IPS-NIHi7 (cell line): ENCODE measurements around the gene MRPS15.
A peak's percentile ranks its signal among the peaks of the same experiment; 100 is the strongest.

Experiments used
- DNase-seq: peaks from one replicate; pipeline ENCODE4 v3.0.0; 2012; ENCODE audit warnings: mixed read lengths; ENCODE audit errors: extremely low spot score

MRPS15 gene

DNA sequence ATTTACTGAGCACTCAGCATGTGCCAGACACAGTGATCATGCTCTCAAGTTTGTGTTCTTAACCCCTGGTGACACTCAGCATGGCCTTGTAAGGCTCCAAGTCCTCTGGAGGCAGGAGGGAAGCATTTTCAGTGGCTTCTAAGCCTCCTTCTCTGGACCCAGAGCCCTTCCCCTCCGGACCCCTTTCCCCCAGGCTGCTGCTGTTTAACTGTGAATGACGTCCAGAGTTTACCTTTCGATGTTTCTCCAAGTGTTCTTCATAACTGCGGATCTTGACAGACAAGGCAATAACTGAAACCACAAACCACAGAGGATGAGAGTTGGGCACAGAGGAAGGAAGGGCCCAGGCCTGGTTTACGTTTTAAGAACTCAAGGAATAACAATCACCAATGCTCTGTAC is 6.5 kb downstream of the MRPS15 start:
- no peak for DNase-seq

DNA sequence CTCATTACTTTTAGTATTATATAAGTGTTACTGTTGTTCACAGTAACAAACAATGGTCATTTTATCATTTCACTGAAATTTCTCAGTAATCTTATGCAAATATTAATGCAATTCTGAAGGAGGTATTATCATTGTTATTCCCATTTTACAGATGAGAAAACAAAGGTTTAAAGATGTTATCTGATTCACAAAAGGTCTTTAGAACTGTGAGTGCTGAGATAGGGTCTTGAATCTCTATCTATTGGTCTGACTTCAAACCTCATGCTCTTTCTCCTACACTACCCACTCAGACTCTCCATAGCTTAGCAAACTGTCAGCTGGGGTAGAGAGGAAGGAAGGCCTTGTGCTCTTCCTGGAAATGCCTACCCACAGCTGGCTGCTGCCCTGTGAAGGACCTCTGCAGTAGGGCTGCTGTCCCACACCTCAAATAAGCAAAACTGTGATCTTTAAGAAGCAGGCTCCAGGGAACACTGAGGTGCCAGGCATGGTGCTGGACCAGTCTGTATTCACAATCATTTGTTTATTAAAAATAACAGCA is 7.7 kb downstream of the MRPS15 start:
- DNase-seq: no peak

DNA sequence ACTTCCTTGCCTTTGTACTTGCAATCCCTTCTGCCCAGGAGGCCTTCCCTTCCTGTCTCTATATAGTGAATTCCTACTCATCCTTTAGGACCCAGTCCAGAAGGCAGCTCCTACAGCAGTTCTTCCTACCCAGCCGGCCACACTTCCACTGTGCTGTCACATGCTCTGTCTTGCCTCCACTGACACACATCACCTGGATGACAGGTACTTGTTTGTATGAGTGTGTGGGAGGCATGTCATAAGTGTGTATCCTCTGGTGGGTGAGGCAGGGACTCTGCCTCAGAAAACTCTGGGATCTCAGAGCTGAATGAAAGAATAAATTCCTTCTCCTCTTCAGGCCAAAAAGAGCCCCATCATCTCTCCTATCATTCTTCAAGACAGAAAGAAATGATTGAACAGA is 8.8 kb downstream of the MRPS15 start:
- DNase-seq: no peak

DNA sequence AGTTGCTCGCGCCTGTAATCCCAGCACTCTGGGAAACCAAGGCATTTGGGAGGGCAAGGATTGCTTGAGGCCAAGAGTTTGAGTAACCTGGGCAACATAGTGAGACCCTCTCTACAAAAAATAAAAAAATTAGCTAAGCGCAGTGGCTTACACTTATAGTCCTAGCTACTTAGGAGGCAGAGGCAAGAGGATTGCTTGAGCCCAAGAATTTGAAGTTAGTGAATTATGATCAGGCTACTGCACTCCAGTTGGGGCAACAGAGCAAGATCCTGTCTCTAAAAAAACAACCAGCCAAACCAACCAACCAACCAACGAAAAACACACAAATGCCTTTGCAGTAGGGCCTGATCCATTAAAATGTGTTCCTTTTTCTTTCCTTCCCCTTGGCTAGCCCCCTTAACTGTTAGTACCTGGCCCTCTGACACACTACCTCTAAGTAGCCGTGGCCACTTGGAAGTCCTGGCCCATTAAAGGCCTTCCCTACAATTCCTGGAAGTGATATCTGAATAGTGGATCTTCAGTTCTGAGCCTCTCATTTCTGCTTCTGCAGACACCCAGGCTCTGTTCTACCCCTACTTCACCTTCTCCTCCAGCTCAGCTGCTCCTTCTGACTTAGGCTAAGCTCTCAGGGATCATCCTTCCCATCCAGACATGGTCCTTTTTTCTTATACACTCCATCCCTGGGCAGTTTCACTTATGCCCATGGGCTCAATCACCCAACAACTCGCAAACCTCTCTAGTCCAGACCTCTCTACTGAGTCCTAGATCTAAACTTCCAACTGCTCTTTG is 10.4 kb downstream of the MRPS15 start:
- DNase-seq: no peak

DNA sequence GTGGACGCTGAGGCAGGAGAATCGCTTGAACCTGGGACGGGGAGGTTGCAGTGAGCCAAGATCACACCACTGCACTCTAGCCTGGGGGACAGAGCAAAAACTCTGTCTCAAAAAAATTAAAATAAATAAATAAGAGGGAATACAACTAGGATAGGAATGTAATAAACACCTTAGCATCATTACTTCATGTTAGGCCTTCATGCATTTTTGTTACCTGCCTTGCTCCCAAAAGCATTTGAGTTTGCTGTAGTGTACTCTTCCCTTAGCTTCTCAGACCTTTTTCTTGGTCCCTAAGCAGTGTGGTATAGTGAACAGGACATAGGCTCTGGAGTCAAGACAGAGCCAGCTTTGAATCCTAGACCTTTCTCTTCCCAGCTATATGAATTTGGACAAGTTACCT is 11.1 kb downstream of the MRPS15 start:
- DNase-seq: no peak

DNA sequence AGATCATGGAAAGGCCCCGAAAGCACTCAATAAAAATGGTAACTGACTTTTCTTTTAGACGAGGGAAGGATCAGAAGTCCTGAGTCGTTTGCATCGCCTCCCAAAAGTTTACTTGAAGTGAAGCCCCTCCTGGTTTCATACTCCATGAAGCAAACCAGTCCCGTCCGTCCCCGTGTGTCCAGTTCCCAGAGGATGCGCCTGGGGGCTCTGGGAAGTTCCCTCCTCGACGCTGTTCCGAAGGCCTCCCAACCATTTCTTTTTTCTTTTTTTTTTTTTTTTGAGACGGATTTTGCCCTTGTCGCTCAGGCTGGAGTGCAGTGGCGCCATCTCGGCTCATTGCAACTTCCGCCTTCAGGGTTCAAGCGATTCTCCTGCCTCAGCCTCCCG is 13.3 kb downstream of the MRPS15 start:
- DNase-seq: no peak

DNA sequence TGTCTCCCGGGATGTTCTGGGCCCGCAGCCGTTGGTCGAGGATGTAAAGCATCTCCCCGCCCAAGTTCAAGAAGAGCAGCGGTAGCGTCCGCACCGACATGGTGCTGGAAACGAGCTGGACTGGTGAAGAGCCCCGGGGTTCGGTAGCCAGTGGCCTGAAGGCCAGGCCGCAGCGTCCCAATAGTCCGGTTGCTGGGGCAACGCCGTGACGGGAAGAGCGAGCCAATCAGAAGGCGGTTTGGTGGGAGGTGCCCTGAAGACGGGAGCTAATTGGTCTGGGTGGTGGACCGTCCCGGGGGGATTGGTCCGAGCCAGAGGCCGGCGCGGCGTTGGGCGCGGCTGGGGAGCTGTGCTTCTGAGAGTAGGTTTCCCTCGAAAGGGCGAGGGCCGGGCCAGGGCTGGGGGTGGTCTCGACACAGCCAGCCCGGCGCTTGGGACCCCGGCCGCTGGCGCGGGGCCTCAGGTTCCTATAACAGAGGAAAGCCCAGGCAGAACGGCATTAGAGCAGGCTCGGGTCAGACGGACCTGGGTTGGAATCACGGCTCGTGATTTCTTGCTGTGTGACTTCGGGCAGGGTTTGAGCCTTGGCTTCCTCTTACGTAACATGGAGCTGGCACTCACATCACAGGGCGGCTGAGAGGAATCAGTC is 13.8 kb downstream of the MRPS15 start, which contains the start of gene OSCP1:
TSS of gene OSCP1 (minus strand) at position 182 of the 649 bp plus-strand sequence. CDS start at position 100, 82 bp downstream.
- DNase-seq: peak; percentile 100

DNA sequence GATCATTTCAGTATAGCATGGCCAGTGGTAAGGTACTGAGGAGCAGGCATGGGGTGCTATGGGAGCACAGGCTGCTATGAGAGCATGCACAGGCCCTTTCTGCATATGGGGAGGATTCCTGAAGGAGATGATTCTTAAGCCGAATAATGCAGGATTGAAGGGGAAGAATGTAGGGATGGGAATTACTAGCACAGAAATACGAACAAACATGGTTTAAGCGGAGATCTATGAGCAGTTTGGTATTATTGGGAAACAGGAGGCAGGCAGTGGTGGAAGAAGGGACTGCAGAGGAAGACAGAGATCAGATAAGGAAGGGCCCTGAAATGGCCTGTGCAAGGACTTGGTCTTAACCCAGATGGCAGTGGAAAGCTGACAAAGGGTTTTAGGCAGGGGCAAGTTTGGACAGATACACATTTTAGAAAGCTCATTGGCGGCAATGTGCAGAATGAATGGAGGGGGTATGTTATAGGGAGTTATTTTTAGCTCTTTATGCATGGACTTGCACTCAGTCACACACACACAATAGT is 15.6 kb downstream of the MRPS15 start:
- DNase-seq: no peak

DNA sequence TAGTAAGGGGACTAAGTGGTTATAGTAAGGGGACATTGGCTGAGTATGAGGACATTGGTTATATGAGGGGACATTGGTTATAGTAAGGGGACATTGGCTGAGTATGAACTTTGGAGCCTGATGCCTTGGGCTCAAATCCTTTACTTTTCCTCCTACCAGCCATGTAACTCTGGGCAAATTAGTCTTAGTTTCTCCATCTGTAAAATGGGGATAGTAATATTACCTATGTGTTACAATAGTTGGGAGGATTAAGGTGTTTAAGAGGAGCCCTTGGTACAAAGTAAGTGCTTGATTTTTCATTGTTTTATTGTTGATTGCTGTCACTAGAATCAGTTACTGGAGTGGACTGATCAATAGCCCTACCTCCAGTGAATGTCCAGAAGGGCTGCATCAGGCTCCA is 16.7 kb downstream of the MRPS15 start:
- DNase-seq: no peak

DNA sequence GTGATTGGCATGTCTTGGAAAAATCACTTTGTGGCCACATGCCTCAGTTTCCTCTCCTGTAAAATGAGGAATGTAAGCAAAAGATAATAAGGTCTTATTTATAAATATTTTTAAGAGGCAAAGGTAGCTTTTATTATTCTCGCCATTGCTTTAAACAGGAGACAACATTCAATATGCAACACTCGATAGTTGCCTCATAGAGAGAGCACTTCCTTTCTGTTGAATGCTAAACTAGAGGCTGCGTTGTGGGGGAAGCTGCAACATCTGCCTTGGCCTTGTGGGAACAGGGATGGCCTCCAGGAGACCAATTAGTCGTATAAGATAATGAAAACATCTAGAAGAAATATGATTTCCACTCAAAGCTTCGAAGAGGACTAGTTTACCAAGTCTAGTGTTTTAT is 17.4 kb downstream of the MRPS15 start:
- DNase-seq: no peak

DNA sequence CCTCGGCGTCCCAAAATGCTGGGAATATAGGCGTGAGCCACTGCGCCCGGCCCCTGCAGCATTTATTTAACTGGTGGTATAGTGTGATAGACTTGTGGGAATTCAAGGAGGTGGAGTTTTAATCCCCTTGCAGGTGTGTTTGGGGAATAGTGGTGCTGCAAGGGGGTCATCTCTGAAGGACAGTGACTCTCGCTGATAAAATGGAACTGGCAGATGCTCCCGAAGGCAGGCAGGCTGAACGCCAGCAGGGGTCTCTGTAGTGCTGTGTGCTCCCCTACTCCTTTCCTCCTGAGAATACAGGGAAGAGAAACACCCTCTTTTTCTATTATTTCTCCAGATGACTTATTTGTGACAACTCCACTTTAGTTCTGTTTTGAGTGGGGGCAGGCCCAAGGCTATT is 17.9 kb downstream of the MRPS15 start:
- peak; percentile 69 for DNase-seq

DNA sequence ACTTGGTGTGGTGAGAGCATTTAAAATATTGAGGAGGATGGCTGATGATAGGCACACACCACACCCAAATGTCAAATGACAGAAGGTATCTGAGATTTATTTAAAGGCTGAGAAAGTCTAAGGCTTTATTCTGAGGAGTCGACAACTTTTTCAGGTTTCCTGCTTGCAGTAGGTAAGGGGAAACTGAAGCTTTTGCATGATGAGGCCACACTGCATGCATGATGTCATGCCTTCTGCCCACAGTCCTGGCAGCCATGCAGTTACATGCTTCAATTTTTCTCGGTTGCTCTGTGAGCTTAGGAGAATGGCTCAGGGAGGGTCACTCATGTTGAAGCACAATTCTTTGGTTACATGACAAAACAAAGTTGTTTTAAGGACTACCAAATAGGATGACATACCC is 20.9 kb downstream of the MRPS15 start:
- no peak for DNase-seq

DNA sequence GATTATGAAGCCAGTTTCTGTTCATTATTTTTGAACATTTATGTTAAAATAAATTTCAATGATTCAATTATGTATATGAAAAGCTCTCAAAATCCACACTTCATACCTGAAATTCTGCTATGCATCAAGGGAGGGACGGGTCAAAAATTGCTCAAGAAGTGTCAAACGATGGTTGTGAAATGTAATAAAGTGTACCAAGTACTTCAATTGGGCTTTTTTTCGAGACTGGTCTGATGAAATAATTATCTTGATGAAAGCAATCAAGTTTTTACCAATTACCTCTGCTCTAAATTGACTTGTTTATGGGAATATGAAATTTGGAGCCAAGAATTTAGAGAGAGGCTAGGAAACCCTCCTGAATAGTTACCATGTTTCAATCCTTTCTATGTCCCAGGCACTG is 21.8 kb downstream of the MRPS15 start:
- DNase-seq: no peak

DNA sequence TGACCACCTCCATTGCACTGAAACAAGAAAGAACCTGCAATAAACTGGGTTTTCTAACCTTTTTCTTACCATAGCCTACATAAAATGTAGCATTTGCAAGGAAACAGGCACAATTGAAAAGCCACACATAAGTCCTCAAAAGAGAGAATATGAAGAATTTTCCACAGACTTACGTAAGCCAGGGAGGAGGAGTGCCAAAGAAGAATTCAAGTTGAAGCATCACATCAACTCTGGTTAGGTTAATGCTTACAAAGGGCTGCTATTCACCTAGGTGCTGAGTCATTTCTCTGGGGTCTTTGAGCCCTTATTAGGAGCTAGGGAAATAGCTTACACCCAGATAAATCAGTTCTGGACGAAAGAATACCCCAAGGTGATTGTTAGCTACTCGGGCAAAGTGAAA is 23.5 kb downstream of the MRPS15 start:
- DNase-seq: no peak

DNA sequence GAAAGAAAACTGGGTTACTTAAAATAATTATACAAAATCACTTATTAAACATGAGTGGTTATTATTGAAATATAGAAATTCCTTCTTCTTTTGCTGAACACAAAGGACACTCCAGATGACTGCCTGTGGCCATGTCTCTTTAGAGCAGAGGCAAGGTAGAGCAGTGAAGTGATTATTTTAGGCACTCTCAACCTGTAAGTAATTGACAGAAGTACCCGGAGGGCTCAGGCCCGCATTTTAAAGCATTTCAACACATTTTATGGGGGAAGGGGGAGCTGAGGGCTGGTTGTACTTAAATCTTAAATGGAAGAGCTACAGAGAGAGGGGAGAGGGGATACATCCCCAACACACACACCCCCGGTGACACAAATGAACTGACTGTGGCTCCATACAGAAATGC is 24.1 kb downstream of the MRPS15 start:
- no peak for DNase-seq

DNA sequence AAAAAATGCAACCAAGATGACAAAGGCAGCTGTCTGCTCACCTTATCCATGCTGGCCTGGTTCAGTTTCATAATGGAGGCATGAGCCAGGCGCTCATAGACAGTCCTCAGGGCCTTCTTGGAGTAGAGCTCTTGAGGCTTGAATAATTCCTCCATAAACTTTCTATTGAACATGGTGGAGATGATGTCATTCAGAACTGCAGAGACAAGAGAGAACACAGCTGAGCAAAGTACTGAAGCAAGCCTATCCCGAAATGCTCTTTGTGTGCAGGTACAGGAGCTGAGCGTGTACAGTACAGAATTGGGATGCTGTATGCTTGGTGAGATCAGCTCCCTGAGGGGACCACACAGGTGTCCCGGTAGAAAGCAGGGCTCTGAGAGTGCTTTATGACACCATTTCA is 25.5 kb downstream of the MRPS15 start:
- DNase-seq: no peak

DNA sequence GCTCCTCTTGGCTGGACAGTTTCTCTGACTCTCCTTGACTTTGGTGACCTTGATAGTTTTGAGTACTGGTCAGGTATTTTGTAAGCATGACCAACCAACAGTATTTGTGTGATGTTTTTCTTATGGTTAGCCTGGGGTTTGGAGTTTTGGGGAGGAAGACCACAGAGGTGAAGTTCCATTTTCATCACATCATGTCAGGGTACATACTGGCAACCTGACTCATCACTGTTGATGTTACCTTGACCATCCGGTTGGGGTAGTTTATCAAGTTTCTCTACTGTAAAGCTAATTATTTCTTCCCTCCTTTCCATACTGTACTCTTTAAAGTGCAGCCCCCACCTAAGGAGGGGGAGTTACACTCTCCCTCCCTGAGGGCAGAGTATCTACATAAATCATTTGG is 27.4 kb downstream of the MRPS15 start:
- no peak for DNase-seq

DNA sequence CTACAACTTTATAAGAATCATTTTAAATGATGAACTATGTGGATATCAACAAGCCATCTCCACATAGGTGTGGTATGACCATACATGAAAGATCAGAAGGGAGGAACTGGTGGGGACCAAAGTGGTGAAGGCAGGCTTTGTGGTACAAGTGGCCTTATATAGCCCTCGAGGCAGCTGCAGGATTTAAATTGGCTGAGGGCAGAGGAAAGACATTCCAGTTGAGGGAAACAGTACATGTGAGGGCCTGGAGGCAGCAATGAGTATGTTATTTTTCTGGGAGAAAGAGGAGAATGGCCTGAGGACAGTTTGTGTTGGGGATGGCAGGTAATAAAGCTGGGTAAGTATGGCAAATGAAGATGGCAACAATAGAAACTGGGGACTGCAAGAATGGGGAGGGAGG is 31.1 kb downstream of the MRPS15 start:
- no peak for DNase-seq

DNA sequence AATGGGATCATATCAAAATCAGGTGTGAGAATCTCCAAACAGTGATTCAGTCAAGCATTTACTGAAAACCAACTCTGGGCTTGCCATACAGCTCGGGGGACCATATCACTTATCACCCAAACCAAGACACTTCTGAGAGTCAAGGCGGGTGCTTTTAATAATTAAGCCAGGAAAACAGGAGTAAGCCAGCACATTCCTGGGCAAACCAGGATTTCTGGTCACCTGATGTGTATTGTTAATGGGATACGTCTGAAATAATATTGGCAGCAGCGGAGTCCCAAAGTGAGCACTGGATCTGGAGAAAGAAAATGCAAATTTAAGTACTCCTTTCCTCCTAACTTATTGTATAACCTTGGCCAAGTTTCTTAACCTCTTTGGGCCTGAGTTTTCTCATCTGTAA is 31.6 kb downstream of the MRPS15 start:
- DNase-seq: no peak

DNA sequence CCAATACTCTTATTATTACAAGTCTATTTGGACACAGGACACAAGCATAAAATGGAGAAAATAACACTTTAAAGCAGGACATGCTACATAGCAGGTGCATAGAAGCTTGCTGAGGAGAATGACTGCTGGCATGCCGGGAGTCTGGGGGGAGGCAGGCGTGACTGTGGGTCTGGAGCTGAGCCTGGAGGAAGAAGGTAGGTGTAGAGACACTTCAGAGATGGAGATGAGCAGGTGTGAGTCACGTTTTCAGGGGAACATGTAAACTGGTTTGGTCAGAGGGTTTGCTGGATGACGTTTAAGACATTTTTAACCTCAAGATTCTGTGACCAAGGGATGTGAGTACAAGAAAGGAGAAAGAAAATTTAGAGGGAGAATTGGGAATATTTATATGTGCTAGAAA is 38.4 kb downstream of the MRPS15 start:
- no peak for DNase-seq

DNA sequence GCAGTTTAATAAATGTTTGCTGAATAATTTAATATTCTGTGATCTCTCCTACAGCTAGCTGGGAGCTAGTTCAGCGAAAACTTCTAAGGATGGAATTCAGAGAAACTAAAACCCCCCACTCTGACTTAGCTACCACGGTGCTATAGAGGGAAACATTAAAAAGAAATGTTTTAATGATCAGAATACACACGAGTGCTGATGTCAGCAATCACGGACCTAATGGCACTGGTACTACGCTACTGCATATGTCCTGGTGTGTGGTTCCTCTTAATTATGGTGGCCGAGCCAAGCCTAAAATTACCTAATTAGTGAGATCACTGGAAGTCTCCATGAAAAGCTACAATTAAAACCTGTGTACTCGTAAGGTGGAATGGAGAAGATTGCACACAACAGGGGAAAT is 42.5 kb downstream of the MRPS15 start:
- DNase-seq: no peak

DNA sequence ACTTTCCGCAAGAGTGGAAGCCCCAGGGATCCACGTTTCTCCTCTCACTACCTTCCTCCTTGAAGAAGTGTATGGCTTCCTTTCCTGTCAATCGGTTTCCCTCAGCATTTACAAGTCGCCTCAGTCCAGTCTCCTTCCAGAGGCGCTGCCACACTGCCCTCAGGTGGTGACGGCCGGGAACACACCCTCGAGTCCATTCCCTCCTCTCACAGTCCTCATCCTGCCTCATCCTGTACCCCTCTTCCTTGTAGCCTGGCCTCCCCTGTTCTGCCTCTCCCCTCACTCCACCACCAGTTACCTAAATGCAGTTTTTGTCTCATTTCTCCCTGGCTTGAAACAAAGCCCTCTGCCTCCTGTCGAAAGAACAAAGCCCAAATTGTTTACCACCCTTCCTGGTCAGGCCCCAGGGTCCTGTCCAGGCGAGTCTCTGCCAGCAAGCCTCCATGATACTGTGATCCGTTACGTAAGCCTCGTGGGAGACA is 43.3 kb downstream of the MRPS15 start:
- DNase-seq: peak; percentile 90

DNA sequence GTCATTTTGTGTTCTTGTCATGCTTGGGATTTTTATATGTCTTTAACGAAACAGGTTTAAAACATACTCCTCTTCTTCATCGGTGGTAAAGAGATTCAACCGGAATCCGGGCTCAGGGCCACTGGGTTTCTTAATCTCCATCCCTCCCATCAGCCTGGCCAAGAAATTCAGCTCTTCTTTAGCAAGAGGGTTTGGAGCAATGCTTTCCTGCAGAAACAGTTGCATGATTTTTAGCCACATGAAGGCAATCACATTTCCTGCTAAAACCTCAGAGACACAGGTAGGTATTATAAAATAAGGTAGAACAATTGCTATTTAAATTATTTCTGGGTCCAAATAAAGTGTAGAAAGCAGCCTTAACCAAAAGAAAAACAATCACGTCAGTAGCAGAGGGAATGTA is 43.8 kb downstream of the MRPS15 start:
- DNase-seq: no peak
